ENCODE data around the gene SSPN. TPM values are rescaled to one million over a fixed set of nuclear protein-coding genes. Genes with fewer than 3 reads are reported as not detected.

Gene SSPN
- total and polyA plus RNA-seq, 9 of the 15 experiments (the other 6 are each of a cell fraction or from before 2014, with no cell fraction given), result 0.40 TPM; not detected in 8

DNA sequence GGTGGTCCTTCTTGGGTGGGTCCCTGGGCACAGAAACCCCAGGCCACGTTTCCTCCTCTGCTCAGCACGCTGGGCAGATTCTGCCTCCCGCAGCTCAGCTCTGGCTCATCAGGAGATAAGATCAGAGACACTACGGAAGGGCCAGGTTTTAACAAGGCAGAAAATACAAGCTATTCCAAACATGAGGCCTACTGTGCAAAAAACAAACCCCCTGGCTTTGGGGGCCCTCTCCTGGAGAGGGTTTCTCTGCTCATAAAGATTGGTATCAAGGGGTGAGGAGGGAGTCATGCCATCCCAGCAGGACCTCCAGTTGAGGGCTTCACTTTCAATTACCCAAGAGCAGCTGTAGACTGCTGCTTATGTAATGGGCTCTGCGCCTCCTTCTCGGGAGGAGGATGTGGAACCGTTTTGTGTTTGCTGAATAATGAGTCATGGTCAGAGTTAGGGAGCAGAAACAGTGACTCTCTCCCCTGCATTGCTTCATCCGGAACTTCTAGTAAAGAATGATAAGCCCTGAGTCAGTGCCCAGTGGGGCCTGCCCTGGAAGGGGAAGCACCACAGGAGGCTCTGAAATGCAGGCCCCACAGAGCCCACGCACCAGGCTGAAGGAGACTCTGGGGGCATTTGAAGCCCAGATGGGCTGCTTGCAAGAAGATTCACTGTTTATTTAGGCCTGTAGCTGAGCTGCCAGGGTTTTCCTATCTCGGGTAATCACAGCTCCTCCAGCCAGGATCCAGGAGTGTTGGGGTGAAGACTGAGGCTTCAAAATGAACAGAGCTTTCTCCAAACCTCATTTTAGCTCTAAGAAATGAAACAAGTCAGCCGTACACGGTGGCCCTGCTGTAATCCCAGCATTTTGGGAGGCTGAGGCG is 79.3 kb downstream of the SSPN start (continued):
- TF ChIP-seq, protein P1, sequence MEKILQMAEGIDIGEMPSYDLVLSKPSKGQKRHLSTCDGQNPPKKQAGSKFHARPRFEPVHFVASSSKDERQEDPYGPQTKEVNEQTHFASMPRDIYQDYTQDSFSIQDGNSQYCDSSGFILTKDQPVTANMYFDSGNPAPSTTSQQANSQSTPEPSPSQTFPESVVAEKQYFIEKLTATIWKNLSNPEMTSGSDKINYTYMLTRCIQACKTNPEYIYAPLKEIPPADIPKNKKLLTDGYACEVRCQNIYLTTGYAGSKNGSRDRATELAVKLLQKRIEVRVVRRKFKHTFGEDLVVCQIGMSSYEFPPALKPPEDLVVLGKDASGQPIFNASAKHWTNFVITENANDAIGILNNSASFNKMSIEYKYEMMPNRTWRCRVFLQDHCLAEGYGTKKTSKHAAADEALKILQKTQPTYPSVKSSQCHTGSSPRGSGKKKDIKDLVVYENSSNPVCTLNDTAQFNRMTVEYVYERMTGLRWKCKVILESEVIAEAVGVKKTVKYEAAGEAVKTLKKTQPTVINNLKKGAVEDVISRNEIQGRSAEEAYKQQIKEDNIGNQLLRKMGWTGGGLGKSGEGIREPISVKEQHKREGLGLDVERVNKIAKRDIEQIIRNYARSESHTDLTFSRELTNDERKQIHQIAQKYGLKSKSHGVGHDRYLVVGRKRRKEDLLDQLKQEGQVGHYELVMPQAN (IDR thresholded peaks at IDR 0.05; ENCODE audit: borderline replicate concordance), result no peak
- TF ChIP-seq MTF1 (CRISPR knock-in tag; IDR thresholded peaks at IDR 0.05; ENCODE audit: borderline replicate concordance), result no peak
- TF ChIP-seq CREBBP (IDR thresholded peaks at IDR 0.05; ENCODE audit: low read depth, low read length), result no peak
- TF ChIP-seq PHB2 (IDR thresholded peaks at IDR 0.05; ENCODE audit: low read depth), result no peak
- TF ChIP-seq, protein P2, sequence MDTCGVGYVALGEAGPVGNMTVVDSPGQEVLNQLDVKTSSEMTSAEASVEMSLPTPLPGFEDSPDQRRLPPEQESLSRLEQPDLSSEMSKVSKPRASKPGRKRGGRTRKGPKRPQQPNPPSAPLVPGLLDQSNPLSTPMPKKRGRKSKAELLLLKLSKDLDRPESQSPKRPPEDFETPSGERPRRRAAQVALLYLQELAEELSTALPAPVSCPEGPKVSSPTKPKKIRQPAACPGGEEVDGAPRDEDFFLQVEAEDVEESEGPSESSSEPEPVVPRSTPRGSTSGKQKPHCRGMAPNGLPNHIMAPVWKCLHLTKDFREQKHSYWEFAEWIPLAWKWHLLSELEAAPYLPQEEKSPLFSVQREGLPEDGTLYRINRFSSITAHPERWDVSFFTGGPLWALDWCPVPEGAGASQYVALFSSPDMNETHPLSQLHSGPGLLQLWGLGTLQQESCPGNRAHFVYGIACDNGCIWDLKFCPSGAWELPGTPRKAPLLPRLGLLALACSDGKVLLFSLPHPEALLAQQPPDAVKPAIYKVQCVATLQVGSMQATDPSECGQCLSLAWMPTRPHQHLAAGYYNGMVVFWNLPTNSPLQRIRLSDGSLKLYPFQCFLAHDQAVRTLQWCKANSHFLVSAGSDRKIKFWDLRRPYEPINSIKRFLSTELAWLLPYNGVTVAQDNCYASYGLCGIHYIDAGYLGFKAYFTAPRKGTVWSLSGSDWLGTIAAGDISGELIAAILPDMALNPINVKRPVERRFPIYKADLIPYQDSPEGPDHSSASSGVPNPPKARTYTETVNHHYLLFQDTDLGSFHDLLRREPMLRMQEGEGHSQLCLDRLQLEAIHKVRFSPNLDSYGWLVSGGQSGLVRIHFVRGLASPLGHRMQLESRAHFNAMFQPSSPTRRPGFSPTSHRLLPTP (IDR thresholded peaks at IDR 0.05; ENCODE audit: borderline replicate concordance, extremely low read depth, insufficient read length), result no peak
- TF ChIP-seq, protein P3, sequence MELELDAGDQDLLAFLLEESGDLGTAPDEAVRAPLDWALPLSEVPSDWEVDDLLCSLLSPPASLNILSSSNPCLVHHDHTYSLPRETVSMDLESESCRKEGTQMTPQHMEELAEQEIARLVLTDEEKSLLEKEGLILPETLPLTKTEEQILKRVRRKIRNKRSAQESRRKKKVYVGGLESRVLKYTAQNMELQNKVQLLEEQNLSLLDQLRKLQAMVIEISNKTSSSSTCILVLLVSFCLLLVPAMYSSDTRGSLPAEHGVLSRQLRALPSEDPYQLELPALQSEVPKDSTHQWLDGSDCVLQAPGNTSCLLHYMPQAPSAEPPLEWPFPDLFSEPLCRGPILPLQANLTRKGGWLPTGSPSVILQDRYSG (tag; conservative IDR thresholded peaks at IDR 0.05; ENCODE audit: low read depth), result peak; percentile 67; the same call in 1 of the 2 replicates
- no peak for TF ChIP-seq SRSF9 (IDR thresholded peaks at IDR 0.05; ENCODE audit: borderline replicate concordance, low read depth, low read length)
- TF ChIP-seq CBX1 (IDR thresholded peaks at IDR 0.05; ENCODE audit: low read depth), result no peak
- TF ChIP-seq, protein P4, sequence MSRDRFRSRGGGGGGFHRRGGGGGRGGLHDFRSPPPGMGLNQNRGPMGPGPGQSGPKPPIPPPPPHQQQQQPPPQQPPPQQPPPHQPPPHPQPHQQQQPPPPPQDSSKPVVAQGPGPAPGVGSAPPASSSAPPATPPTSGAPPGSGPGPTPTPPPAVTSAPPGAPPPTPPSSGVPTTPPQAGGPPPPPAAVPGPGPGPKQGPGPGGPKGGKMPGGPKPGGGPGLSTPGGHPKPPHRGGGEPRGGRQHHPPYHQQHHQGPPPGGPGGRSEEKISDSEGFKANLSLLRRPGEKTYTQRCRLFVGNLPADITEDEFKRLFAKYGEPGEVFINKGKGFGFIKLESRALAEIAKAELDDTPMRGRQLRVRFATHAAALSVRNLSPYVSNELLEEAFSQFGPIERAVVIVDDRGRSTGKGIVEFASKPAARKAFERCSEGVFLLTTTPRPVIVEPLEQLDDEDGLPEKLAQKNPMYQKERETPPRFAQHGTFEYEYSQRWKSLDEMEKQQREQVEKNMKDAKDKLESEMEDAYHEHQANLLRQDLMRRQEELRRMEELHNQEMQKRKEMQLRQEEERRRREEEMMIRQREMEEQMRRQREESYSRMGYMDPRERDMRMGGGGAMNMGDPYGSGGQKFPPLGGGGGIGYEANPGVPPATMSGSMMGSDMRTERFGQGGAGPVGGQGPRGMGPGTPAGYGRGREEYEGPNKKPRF (IDR thresholded peaks at IDR 0.05; ENCODE audit: low read depth, low read length), result no peak
- no peak for TF ChIP-seq BMI1 (IDR thresholded peaks at IDR 0.05; ENCODE audit: low read length)
- no peak for TF ChIP-seq ZNF23 (CRISPR knock-in tag; IDR thresholded peaks at IDR 0.05)
- TF ChIP-seq FOS (IDR thresholded peaks at IDR 0.05; ENCODE audit: extremely low read depth, insufficient read length), result peak; percentile 67

Data from K562 (cell line).